ENCODE data around the gene MGST1.

DNA sequence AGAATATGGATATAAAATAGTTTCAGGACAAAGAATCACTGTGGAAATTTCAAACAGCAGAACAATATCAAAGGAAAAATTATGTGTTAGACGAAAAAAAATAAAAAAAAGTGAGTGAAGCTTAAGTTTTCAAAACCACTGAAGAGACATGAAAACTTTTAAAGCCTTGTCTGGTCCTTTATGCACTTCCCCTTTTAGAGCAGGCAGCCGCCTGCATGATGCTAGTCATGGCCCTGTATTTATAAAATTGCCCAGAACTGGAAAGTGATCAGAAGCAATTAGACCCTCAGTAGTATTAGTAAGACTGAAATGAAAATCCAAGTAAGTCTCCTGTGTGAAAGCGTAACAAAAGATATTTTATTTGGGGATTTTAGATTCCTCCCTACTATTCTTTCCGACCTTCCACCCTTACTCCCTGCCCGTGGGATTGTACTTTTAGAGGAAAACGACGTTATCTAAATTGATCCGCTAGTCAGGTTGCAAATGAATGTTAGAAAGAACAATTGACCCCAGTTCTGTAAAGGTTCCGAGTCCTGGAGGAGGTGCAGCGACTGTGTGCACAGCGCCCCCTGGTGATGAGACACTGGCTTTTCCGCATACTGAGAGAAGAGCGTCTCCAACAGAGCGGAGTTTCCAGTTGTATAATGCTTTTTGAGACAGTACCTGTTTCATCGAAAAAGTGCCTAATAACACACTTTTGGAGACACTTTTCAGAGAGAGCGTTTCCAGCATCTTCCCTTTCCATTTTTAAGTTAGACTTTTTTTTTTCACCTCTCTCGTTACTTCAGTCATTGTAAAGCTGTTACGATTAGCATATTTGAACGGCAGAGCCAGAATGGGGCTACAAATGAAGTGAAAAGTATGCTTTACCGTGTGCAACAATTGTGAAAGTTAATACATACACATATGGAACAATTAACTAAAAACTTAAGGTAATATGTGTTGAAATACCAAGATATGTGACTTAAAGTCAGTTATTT, 12.4 kb downstream of the MGST1 start:
- TF ChIP-seq, protein P1, sequence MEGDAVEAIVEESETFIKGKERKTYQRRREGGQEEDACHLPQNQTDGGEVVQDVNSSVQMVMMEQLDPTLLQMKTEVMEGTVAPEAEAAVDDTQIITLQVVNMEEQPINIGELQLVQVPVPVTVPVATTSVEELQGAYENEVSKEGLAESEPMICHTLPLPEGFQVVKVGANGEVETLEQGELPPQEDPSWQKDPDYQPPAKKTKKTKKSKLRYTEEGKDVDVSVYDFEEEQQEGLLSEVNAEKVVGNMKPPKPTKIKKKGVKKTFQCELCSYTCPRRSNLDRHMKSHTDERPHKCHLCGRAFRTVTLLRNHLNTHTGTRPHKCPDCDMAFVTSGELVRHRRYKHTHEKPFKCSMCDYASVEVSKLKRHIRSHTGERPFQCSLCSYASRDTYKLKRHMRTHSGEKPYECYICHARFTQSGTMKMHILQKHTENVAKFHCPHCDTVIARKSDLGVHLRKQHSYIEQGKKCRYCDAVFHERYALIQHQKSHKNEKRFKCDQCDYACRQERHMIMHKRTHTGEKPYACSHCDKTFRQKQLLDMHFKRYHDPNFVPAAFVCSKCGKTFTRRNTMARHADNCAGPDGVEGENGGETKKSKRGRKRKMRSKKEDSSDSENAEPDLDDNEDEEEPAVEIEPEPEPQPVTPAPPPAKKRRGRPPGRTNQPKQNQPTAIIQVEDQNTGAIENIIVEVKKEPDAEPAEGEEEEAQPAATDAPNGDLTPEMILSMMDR (IDR thresholded peaks at IDR 0.05; ENCODE audit: poor library complexity) = peak; percentile 66
- TF ChIP-seq EZH2 (IDR thresholded peaks at IDR 0.05; ENCODE audit: borderline replicate concordance) (no peak), EZH2phosphoT487 (IDR thresholded peaks at IDR 0.05; ENCODE audit: low read depth, severe bottlenecking, unreplicated experiment) (no peak)
